Keratinocyte (primary cell): ENCODE measurements around the gene NAALADL2.

Source experiments
- EZH2 ChIP-seq: IDR thresholded peaks from one replicate; pipeline ENCODE4 v1.6.1; 2012; ENCODE audit warnings: inconsistent platforms, mild to moderate bottlenecking, low read length, moderate library complexity
- TF ChIP-seq, protein P1 (sequence below), 3 experiments: IDR thresholded peaks in 1 of 3; conservative IDR thresholded peaks in 1 of 3; optimal IDR thresholded peaks in 1 of 3; 2 replicates in 2 of 3; 3 replicates in 1 of 3; pipeline versions ENCODE3 to v1.5.1; 2011; ENCODE audit warnings: low read length in 3 of 3, mild to moderate bottlenecking in 3 of 3, moderate library complexity in 2 of 3, control low read depth in 1 of 3, inconsistent platforms in 1 of 3; ENCODE audit not compliant: insufficient read depth in 2 of 3; ENCODE audit errors: extremely low read depth in 1 of 3

DNA sequence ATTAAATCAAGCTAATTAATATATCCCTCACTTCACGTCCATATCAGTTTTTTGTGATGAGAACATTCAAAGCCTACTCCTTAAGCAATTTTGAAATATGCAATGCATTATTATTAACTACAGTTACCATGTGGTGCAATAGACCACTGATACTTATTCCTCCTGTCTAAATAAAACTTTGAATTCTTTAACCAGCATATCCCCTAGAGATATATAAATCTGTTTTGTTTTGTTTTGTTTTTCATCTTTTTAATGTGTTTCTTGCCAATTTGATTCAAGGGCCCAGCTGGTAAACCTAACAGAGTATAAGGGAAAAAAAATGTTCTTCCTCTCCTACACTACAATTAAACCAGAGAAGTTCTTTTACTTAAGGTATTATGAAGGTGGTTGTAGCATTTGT lies 524.2 kb downstream of the NAALADL2 start:
- TF ChIP-seq, protein P1, sequence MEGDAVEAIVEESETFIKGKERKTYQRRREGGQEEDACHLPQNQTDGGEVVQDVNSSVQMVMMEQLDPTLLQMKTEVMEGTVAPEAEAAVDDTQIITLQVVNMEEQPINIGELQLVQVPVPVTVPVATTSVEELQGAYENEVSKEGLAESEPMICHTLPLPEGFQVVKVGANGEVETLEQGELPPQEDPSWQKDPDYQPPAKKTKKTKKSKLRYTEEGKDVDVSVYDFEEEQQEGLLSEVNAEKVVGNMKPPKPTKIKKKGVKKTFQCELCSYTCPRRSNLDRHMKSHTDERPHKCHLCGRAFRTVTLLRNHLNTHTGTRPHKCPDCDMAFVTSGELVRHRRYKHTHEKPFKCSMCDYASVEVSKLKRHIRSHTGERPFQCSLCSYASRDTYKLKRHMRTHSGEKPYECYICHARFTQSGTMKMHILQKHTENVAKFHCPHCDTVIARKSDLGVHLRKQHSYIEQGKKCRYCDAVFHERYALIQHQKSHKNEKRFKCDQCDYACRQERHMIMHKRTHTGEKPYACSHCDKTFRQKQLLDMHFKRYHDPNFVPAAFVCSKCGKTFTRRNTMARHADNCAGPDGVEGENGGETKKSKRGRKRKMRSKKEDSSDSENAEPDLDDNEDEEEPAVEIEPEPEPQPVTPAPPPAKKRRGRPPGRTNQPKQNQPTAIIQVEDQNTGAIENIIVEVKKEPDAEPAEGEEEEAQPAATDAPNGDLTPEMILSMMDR (optimal IDR thresholded peaks at IDR 0.05 in 1 of 3, IDR thresholded peaks at IDR 0.05 in 1 of 3, conservative IDR thresholded peaks at IDR 0.05 in 1 of 3; ENCODE audit: extremely low read depth in 1 of 3, insufficient read depth in 2 of 3, low read length in 3 of 3) = no peak
- TF ChIP-seq EZH2 = no peak
